IMR-90 (cell line): ENCODE data around the gene METRNL. TPM values are rescaled to one million over a fixed set of nuclear protein-coding genes. Genes with fewer than 3 reads are reported as not detected.

Experiments used
- ATAC-seq: fragments of 200-7000 bp; cut with Tn5 transposase; 2 replicates; pipeline ENCODE4 v1.9.1; 2020; ENCODE audit warnings: low read depth, mild to moderate bottlenecking, moderate library complexity
- BruUV-seq: library from RNA; stranded (reverse); fragments of 400-500 nt; replicated peaks from 2 replicates; lab custom pipeline; 2021; lab: Mats Ljungman, UMichigan
- CTCF ChIA-PET: fragments of 300-600 bp; formaldehyde crosslinking; extraction: SDS; loops from one replicate; lab custom pipeline; 2021; ENCODE audit warnings: antibody characterized with exemption; lab: Yijun Ruan, JAX
- POLR2A ChIA-PET: fragments of 300-600 bp; sonication (Branson Sonifier 250); formaldehyde crosslinking; loops from one replicate; lab custom pipeline; 2022; ENCODE audit warnings: antibody characterized with exemption; ENCODE audit not compliant: unreplicated experiment; lab: Charles Lee
- DNase-seq: peaks from one replicate; pipeline ENCODE4 v3.0.0; 2013
- H2AFZ ChIP-seq: replicated peaks from 2 replicates; pipeline ENCODE3; 2013; ENCODE audit warnings: low read length, mild to moderate bottlenecking; ENCODE audit not compliant: poor library complexity
- H2AK5ac ChIP-seq: 2 replicates; pipeline ENCODE4 v1.6.1; 2013; ENCODE audit warnings: low read depth, low read length, inconsistent platforms
- H2AK9ac ChIP-seq: replicated peaks from 2 replicates; pipeline ENCODE3; 2013; ENCODE audit warnings: mild to moderate bottlenecking, low read depth, low read length, moderate library complexity; ENCODE audit not compliant: poor library complexity
- H2BK120ac ChIP-seq: 2 replicates; pipeline ENCODE4 v1.6.1; 2013; ENCODE audit warnings: low read depth, low read length, inconsistent platforms
- H2BK15ac ChIP-seq: 3 replicates; pipeline ENCODE4 v1.6.1; 2013; ENCODE audit warnings: low read depth, low read length, inconsistent platforms
- H2BK20ac ChIP-seq: 2 replicates; pipeline ENCODE4 v1.6.1; 2013; ENCODE audit warnings: low read depth, mild to moderate bottlenecking, inconsistent platforms, low read length, moderate library complexity
- H2BK5ac ChIP-seq: 2 replicates; pipeline ENCODE4 v1.6.1; 2013; ENCODE audit warnings: mild to moderate bottlenecking, low read depth, low read length, inconsistent platforms; ENCODE audit not compliant: poor library complexity, severe bottlenecking
- H3K14ac ChIP-seq: replicated peaks from 2 replicates; pipeline ENCODE4 v1.6.1; 2013; ENCODE audit warnings: low read depth, low read length, inconsistent platforms
- H3K18ac ChIP-seq: 2 replicates; pipeline ENCODE4 v1.6.1; 2013; ENCODE audit warnings: low read depth, low read length, control low read depth
- H3K23ac ChIP-seq: 2 replicates; pipeline ENCODE4 v1.6.1; 2013; ENCODE audit warnings: low read depth, low read length, inconsistent platforms
- H3K27ac ChIP-seq: 2 replicates; pipeline ENCODE4 v1.5.1; 2013; ENCODE audit warnings: mild to moderate bottlenecking, control low read depth, low read length; ENCODE audit not compliant: insufficient read depth
- H3K27me3 ChIP-seq: 2 replicates; pipeline ENCODE4 v1.6.1; 2013; ENCODE audit warnings: low read length; ENCODE audit not compliant: control insufficient read depth, insufficient read depth
- H3K36me3 ChIP-seq: 2 replicates; pipeline ENCODE4 v1.6.1; 2013; ENCODE audit warnings: low read length, mixed read lengths; ENCODE audit not compliant: control insufficient read depth, insufficient read depth
- H3K4ac ChIP-seq: 2 replicates; pipeline ENCODE4 v1.6.1; 2013; ENCODE audit warnings: low read depth, low read length, inconsistent platforms
- H3K4me1 ChIP-seq: 2 replicates; pipeline ENCODE4 v1.6.1; 2013; ENCODE audit warnings: low read length, mixed read lengths; ENCODE audit not compliant: control insufficient read depth, insufficient read depth
- H3K4me2 ChIP-seq: 2 replicates; pipeline ENCODE4 v1.6.1; 2013; ENCODE audit warnings: low read depth, mild to moderate bottlenecking, control low read depth, low read length, moderate library complexity
- H3K4me3 ChIP-seq: 2 replicates; pipeline ENCODE4 v1.5.1; 2013; ENCODE audit warnings: low read depth, mild to moderate bottlenecking, control low read depth, low read length, moderate library complexity; ENCODE audit not compliant: insufficient read depth
- H3K56ac ChIP-seq: 2 replicates; pipeline ENCODE4 v1.6.1; 2013; ENCODE audit warnings: low read length, inconsistent platforms; ENCODE audit not compliant: insufficient read depth; ENCODE audit errors: extremely low read depth
- H3K79me1 ChIP-seq, 2 experiments: 2 replicates each; pipeline ENCODE4 v1.6.1; 2013; ENCODE audit warnings: low read length in 2 of 2, inconsistent platforms in 1 of 2, low read depth in 1 of 2
- H3K9ac ChIP-seq: 2 replicates; pipeline ENCODE4 v1.6.1; 2013; ENCODE audit warnings: low read depth, low read length, control low read depth
- H3K9me1 ChIP-seq: 2 replicates; pipeline ENCODE4 v1.6.1; 2013; ENCODE audit warnings: low read length, inconsistent platforms; ENCODE audit not compliant: insufficient read depth
- H3K9me3 ChIP-seq: 2 replicates; pipeline ENCODE4 v1.6.1; 2013; ENCODE audit warnings: low read length; ENCODE audit not compliant: control insufficient read depth, insufficient read depth
- H4K20me1 ChIP-seq: 2 replicates; pipeline ENCODE4 v1.6.1; 2013; ENCODE audit warnings: low read length, inconsistent platforms; ENCODE audit not compliant: insufficient read depth
- H4K5ac ChIP-seq: 2 replicates; pipeline ENCODE4 v1.6.1; 2013; ENCODE audit warnings: mild to moderate bottlenecking, low read depth, low read length, control low read depth
- H4K8ac ChIP-seq, 2 experiments: 2 replicates each; pipeline ENCODE4 v1.6.1; 2013; ENCODE audit warnings: low read depth in 2 of 2, low read length in 2 of 2, control low read depth in 1 of 2, inconsistent platforms in 1 of 2
- H4K91ac ChIP-seq: 2 replicates; pipeline ENCODE4 v1.6.1; 2013; ENCODE audit warnings: low read depth, low read length, inconsistent platforms; ENCODE audit not compliant: insufficient read depth
- BHLHE40 ChIP-seq: fragments of 150-350 bp; IDR thresholded peaks from 2 replicates; pipeline ENCODE4 v1.6.1; 2016; ENCODE audit warnings: mild to moderate bottlenecking, low read depth, low read length
- CEBPB ChIP-seq: IDR thresholded peaks from 2 replicates; pipeline ENCODE4 v1.6.1; 2012; ENCODE audit warnings: low read depth, low read length, improper control_type of control experiment
- CHD1 ChIP-seq: IDR thresholded peaks from 2 replicates; pipeline ENCODE4 v1.6.1; 2012; ENCODE audit warnings: low read depth, low read length, improper control_type of control experiment
- FOS ChIP-seq: fragments of 150-350 bp; IDR thresholded peaks from 2 replicates; pipeline ENCODE4 v1.6.1; 2016; ENCODE audit warnings: low read depth, low read length
- MAFK ChIP-seq: IDR thresholded peaks from 2 replicates; pipeline ENCODE4 v1.6.1; 2012; ENCODE audit warnings: low read depth, low read length, improper control_type of control experiment
- MAZ ChIP-seq: IDR thresholded peaks from 2 replicates; pipeline ENCODE4 v1.6.1; 2012; ENCODE audit warnings: low read depth, mild to moderate bottlenecking, low read length, improper control_type of control experiment, moderate library complexity, borderline replicate concordance
- MXI1 ChIP-seq: IDR thresholded peaks from 2 replicates; pipeline ENCODE4 v1.6.1; 2012; ENCODE audit warnings: low read depth, mild to moderate bottlenecking, low read length, moderate library complexity, borderline replicate concordance
- NFE2L2 ChIP-seq: fragments of 150-350 bp; IDR thresholded peaks from 2 replicates; pipeline ENCODE4 v1.6.1; 2016; ENCODE audit warnings: low read depth, mild to moderate bottlenecking, low read length
- POLR2A ChIP-seq: IDR thresholded peaks from 2 replicates; pipeline ENCODE4 v1.6.1; 2012; ENCODE audit warnings: mild to moderate bottlenecking, low read depth, low read length
- RAD21 ChIP-seq: IDR thresholded peaks from 2 replicates; pipeline ENCODE4 v1.6.1; 2012; ENCODE audit warnings: low read length, improper control_type of control experiment
- RFX5 ChIP-seq: IDR thresholded peaks from 2 replicates; pipeline ENCODE4 v1.8.0; 2012; ENCODE audit warnings: low read depth, mild to moderate bottlenecking, low read length, moderate library complexity
- WGBS, 2 experiments: methylation state at CpG; one replicate each; pipeline versions ENCODE4 v1.1.5 to v1.1.7; 2013; ENCODE audit warnings: missing lambda C conversion rate in 2 of 2; ENCODE audit not compliant: insufficient read length in 1 of 2; ENCODE audit errors: extremely low coverage in 2 of 2; 5-methylcytosine and 5-hydroxymethylcytosine counted together
- dilution Hi-C: fragments of 300-500 bp; cut with HindIII; formaldehyde crosslinking; loops from one replicate; pipeline ENCODE4 v1.14.3; 2018; ENCODE audit warnings: low sequenced_read_pairs; ENCODE audit not compliant: unreplicated experiment
- in situ Hi-C: fragments of 300-500 bp; cut with MboI; formaldehyde crosslinking; loops from 3 replicates; pipeline ENCODE4 v1.14.3; 2019; ENCODE audit warnings: low sequenced_read_pairs, inconsistent platforms, mixed read lengths
- intact Hi-C: fragments of 100-400 bp; cut with micrococcal nuclease; formaldehyde crosslinking; loops from 2 replicates; pipeline ENCODE4 v1.10.0; 2022
- polyA plus RNA-seq, 3 experiments: library from polyadenylated mRNA; depleted of rRNA; stranded (reverse); fragments of >200 nt; gene quantifications; 2 replicates each; pipeline ENCODE4 v1.2.3, GENCODE V29; 2012; ENCODE audit warnings: low replicate concordance in 1 of 3
- total RNA-seq: library from RNA; depleted of rRNA; stranded (reverse); fragments of >200 nt; gene quantifications from 2 replicates; pipeline ENCODE4 v1.2.3, GENCODE V29; 2012
- TF ChIP-seq, protein P1 (sequence below): fragments of 150-350 bp; IDR thresholded peaks from 2 replicates; pipeline ENCODE4 v1.6.1; 2016; ENCODE audit warnings: low read depth, mild to moderate bottlenecking, low read length, moderate library complexity, borderline replicate concordance

Gene METRNL
- total and polyA plus RNA-seq, 2 of the 4 experiments (the other 2 are of a cell fraction) = 17.9 to 48.2 TPM

DNA sequence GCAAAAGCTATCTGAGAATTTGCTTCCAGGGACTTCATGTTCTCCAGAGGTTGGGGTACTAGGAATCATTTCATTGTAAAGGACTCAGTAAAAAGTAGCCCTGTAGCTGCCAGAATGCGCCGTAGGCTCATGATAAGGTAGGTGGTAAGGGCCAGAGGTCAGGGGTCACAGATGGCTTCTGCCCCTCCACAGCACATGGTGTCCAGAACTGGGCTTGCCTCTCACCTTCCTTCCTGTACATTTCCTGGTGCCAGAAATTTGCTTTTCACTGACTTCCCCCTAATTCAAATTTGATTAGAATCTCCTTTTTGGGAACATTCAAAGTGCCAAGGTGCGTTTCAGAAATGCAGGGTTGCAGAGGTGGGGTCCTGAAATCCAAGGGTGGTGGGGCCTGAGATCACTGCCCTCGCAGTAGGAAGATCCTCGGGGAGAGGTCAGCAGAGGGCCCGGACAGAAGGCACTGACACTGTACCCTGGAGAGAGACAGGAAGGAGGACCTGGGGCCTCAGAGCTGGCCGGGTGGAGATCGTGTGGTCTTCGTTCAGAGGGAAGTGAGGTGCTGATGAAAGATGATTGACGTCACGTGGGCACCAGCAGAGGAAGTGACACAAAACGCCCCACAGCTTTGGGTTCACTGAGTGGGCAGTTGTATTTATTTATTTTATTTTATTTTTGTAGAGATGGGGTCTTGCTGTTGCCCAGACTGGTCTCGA, 25.5 kb upstream of the METRNL start:
- no peak for DNase-seq
- H2AFZ ChIP-seq = peak overlapping the region; percentile 34
- no peak overlapping the region for H3K27ac ChIP-seq
- peaks cover 6 to 16% of the 10 kb centered on the region in 2 experiments for H3K79me1 ChIP-seq
- peaks cover 18% of the 10 kb centered on the region for H3K9me1 ChIP-seq
- no peak overlapping the region for H2BK5ac ChIP-seq
- peak overlapping the region; percentile 67; the same call in 1 of the 2 replicates for H2AK5ac ChIP-seq
- intact Hi-C loops = no loop called here
- H4K5ac ChIP-seq = no peak overlapping the region
- no peaks in the 10 kb centered on the region for H3K9me3 ChIP-seq
- 47% methylated on average over 3 of the region's 13 CpGs; no CpG with 5 or more reads in 1 of the 2 experiments for WGBS, 2 experiments
- H3K18ac ChIP-seq = no peak overlapping the region
- dilution Hi-C loops = no loop called here
- H3K14ac ChIP-seq = no peak overlapping the region
- peak overlapping the region; percentile 5; the same call in 1 of the 2 replicates for H2BK120ac ChIP-seq
- H4K91ac ChIP-seq = peak overlapping the region; percentile 29; the same call in 1 of the 2 replicates
- H2BK15ac ChIP-seq = no peak overlapping the region
- no peaks in the 10 kb centered on the region for H3K27me3 ChIP-seq
- in situ Hi-C loops = no loop called here
- H3K9ac ChIP-seq = no peak overlapping the region
- no peak overlapping the region for H3K23ac ChIP-seq
- TF ChIP-seq NFE2L2 = no peak
- no peak for TF ChIP-seq FOS
- TF ChIP-seq MAZ = no peak
- TF ChIP-seq POLR2A = no peak
- no peak for TF ChIP-seq MAFK
- TF ChIP-seq CEBPB = no peak
- TF ChIP-seq, protein P1, sequence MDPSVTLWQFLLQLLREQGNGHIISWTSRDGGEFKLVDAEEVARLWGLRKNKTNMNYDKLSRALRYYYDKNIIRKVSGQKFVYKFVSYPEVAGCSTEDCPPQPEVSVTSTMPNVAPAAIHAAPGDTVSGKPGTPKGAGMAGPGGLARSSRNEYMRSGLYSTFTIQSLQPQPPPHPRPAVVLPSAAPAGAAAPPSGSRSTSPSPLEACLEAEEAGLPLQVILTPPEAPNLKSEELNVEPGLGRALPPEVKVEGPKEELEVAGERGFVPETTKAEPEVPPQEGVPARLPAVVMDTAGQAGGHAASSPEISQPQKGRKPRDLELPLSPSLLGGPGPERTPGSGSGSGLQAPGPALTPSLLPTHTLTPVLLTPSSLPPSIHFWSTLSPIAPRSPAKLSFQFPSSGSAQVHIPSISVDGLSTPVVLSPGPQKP = no peak
- TF ChIP-seq RFX5 = no peak
- TF ChIP-seq BHLHE40 = no peak
- TF ChIP-seq RAD21 = no peak
- TF ChIP-seq MXI1 = no peak
- TF ChIP-seq CHD1 = no peak
- peaks cover 20% of the 10 kb centered on the region for H3K4me1 ChIP-seq
- no peak overlapping the region for H3K4me2 ChIP-seq
- H2BK20ac ChIP-seq = no peak overlapping the region
- H3K36me3 ChIP-seq = no peaks in the 10 kb centered on the region
- ChIA-PET POLR2A (no interaction called here), CTCF (no interaction called here)
- no TSS peak for BruUV-seq
- H2AK9ac ChIP-seq = no peak overlapping the region
- 0 out of 2 replicates have a peak, but pooled peaks cover 3% of the 10 kb centered on the region for H4K20me1 ChIP-seq
- no peak overlapping the region for H3K4me3 ChIP-seq
- no peak for ATAC-seq
- H4K8ac ChIP-seq = peak overlapping the region in 1 of 2 experiments; percentile 31; a peak in 1 of 4 replicates
- H3K56ac ChIP-seq = no peak overlapping the region
- H3K4ac ChIP-seq = peak overlapping the region; percentile 36; the same call in 1 of the 2 replicates
